Measurements from ENCODE around the gene MDN1. TPM values are rescaled to one million over a fixed set of nuclear protein-coding genes. Genes with fewer than 3 reads are reported as not detected.
"Not testable (repeated sequence)": the region's sequence is repeated elsewhere in the genome, so short reads cannot be mapped to it uniquely, and the experiment has no call there.

The MDN1 gene
- total RNA-seq, 1 donor from 2014 or later, result 61.7 TPM

- no peak overlapping the region for H3K27ac Mint-ChIP-seq
- H3K9me3 Mint-ChIP-seq, result no peaks in the 10 kb centered on the region
- no peak overlapping the region for H3K4me3 Mint-ChIP-seq (ENCODE audit: low read depth)
- H3K36me3 Mint-ChIP-seq (ENCODE audit: low read depth), result peaks cover 75% of the 10 kb centered on the region
- no peaks in the 10 kb centered on the region for H3K4me1 Mint-ChIP-seq (ENCODE audit: low read depth)
- no peak for DNase-seq (ENCODE audit: low spot score)
- intact Hi-C loops (cut with micrococcal nuclease), result no loop called here
- H3K27me3 Mint-ChIP-seq (ENCODE audit: low read depth), result no peaks in the 10 kb centered on the region
Measured at GRCh38 chr6:89745096-89745495, 74.5 kb downstream of the MDN1 start.

- intact Hi-C loops (cut with micrococcal nuclease), result no loop called here
- Mint-ChIP-seq H3K27me3 (ENCODE audit: low read depth) (no peaks in the 10 kb centered on the region), H3K27ac (no peak overlapping the region), H3K4me3 (ENCODE audit: low read depth) (no peak overlapping the region), H3K9me3 (peaks cover 1% of the 10 kb centered on the region), H3K4me1 (ENCODE audit: low read depth) (no peaks in the 10 kb centered on the region), H3K36me3 (ENCODE audit: low read depth) (peaks cover 71% of the 10 kb centered on the region)
- DNase-seq (ENCODE audit: low spot score), result no peak
Measured at GRCh38 chr6:89736893-89737292, 82.7 kb downstream of the MDN1 start.

GRCh38 chr6:89734526-89734925, 85.1 kb downstream of the MDN1 start:
- Mint-ChIP-seq H3K36me3 (ENCODE audit: low read depth) (peaks cover 78% of the 10 kb centered on the region), H3K9me3 (peaks cover 8% of the 10 kb centered on the region), H3K4me1 (ENCODE audit: low read depth) (no peaks in the 10 kb centered on the region), H3K4me3 (ENCODE audit: low read depth) (no peak overlapping the region), H3K27ac (no peak overlapping the region), H3K27me3 (ENCODE audit: low read depth) (no peaks in the 10 kb centered on the region)
- intact Hi-C loops (cut with micrococcal nuclease), result no loop called here
- DNase-seq (ENCODE audit: low spot score), result no peak

- Mint-ChIP-seq H3K27ac (no peak overlapping the region), H3K4me1 (ENCODE audit: low read depth) (no peaks in the 10 kb centered on the region), H3K27me3 (ENCODE audit: low read depth) (no peaks in the 10 kb centered on the region), H3K9me3 (peaks cover 8% of the 10 kb centered on the region), H3K4me3 (ENCODE audit: low read depth) (no peak overlapping the region), H3K36me3 (ENCODE audit: low read depth) (peaks cover 79% of the 10 kb centered on the region)
- intact Hi-C loops (cut with micrococcal nuclease), result no loop called here
- DNase-seq (ENCODE audit: low spot score), result no peak
Measured at GRCh38 chr6:89731924-89732567, 87.5 kb downstream of the MDN1 start.

GRCh38 chr6:89731262-89731661, 88.3 kb downstream of the MDN1 start:
- peaks cover 79% of the 10 kb centered on the region for H3K36me3 Mint-ChIP-seq (ENCODE audit: low read depth)
- H3K27ac Mint-ChIP-seq; H3K9me3 Mint-ChIP-seq; DNase-seq (ENCODE audit: low spot score); intact Hi-C loops (cut with micrococcal nuclease); H3K27me3 Mint-ChIP-seq (ENCODE audit: low read depth); H3K4me3 Mint-ChIP-seq (ENCODE audit: low read depth); H3K4me1 Mint-ChIP-seq (ENCODE audit: low read depth): not testable (repeated sequence)

- Mint-ChIP-seq H3K4me1 (ENCODE audit: low read depth) (no peaks in the 10 kb centered on the region), H3K9me3 (peaks cover 8% of the 10 kb centered on the region), H3K4me3 (ENCODE audit: low read depth) (no peak overlapping the region), H3K36me3 (ENCODE audit: low read depth) (peaks cover 81% of the 10 kb centered on the region), H3K27me3 (ENCODE audit: low read depth) (no peaks in the 10 kb centered on the region), H3K27ac (peak overlapping the region; percentile 5)
- no peak for DNase-seq (ENCODE audit: low spot score)
- intact Hi-C loops (cut with micrococcal nuclease), result no loop called here
Measured at GRCh38 chr6:89729818-89730217, 89.8 kb downstream of the MDN1 start.

- H3K27me3 Mint-ChIP-seq (ENCODE audit: low read depth), result no peaks in the 10 kb centered on the region
- peaks cover 82% of the 10 kb centered on the region for H3K36me3 Mint-ChIP-seq (ENCODE audit: low read depth)
- no peak overlapping the region for H3K4me3 Mint-ChIP-seq (ENCODE audit: low read depth)
- H3K27ac Mint-ChIP-seq, result no peak overlapping the region
- H3K9me3 Mint-ChIP-seq, result peaks cover 8% of the 10 kb centered on the region
- intact Hi-C loops (cut with micrococcal nuclease), result no loop called here
- H3K4me1 Mint-ChIP-seq (ENCODE audit: low read depth), result peaks cover 1% of the 10 kb centered on the region
- no peak for DNase-seq (ENCODE audit: low spot score)
Measured at GRCh38 chr6:89727501-89727900, 92.1 kb downstream of the MDN1 start.

GRCh38 chr6:89724981-89725380, 94.6 kb downstream of the MDN1 start:
- DNase-seq (ENCODE audit: low spot score), result no peak
- no peaks in the 10 kb centered on the region for H3K9me3 Mint-ChIP-seq
- peaks cover 72% of the 10 kb centered on the region for H3K36me3 Mint-ChIP-seq (ENCODE audit: low read depth)
- H3K4me3 Mint-ChIP-seq (ENCODE audit: low read depth), result no peak overlapping the region
- peaks cover 1% of the 10 kb centered on the region for H3K4me1 Mint-ChIP-seq (ENCODE audit: low read depth)
- intact Hi-C loops (cut with micrococcal nuclease), result no loop called here
- H3K27me3 Mint-ChIP-seq (ENCODE audit: low read depth), result no peaks in the 10 kb centered on the region
- H3K27ac Mint-ChIP-seq, result no peak overlapping the region

GRCh38 chr6:89723046-89723445, 96.5 kb downstream of the MDN1 start:
- H3K27ac Mint-ChIP-seq, result no peak overlapping the region
- intact Hi-C loops (cut with micrococcal nuclease), result no loop called here
- DNase-seq (ENCODE audit: low spot score), result no peak
- H3K4me1 Mint-ChIP-seq (ENCODE audit: low read depth), result peaks cover 1% of the 10 kb centered on the region
- H3K27me3 Mint-ChIP-seq (ENCODE audit: low read depth), result no peaks in the 10 kb centered on the region
- peaks cover 66% of the 10 kb centered on the region for H3K36me3 Mint-ChIP-seq (ENCODE audit: low read depth)
- no peak overlapping the region for H3K4me3 Mint-ChIP-seq (ENCODE audit: low read depth)
- H3K9me3 Mint-ChIP-seq, result no peaks in the 10 kb centered on the region

GRCh38 chr6:89716532-89716931, 103.1 kb downstream of the MDN1 start:
- Mint-ChIP-seq H3K4me1 (ENCODE audit: low read depth) (no peaks in the 10 kb centered on the region), H3K9me3 (no peaks in the 10 kb centered on the region), H3K27me3 (ENCODE audit: low read depth) (no peaks in the 10 kb centered on the region), H3K27ac (no peak overlapping the region), H3K4me3 (ENCODE audit: low read depth) (no peak overlapping the region), H3K36me3 (ENCODE audit: low read depth) (peaks cover 76% of the 10 kb centered on the region)
- DNase-seq (ENCODE audit: low spot score), result no peak
- intact Hi-C loops (cut with micrococcal nuclease), result no loop called here

GRCh38 chr6:89711801-89712200, 107.8 kb downstream of the MDN1 start:
- H3K4me1 Mint-ChIP-seq (ENCODE audit: low read depth), result peaks cover 4% of the 10 kb centered on the region
- intact Hi-C loops (cut with micrococcal nuclease), result no loop called here
- no peak overlapping the region for H3K27ac Mint-ChIP-seq
- H3K36me3 Mint-ChIP-seq (ENCODE audit: low read depth), result peaks cover 84% of the 10 kb centered on the region
- H3K9me3 Mint-ChIP-seq, result no peaks in the 10 kb centered on the region
- no peak for DNase-seq (ENCODE audit: low spot score)
- no peaks in the 10 kb centered on the region for H3K27me3 Mint-ChIP-seq (ENCODE audit: low read depth)
- H3K4me3 Mint-ChIP-seq (ENCODE audit: low read depth), result no peak overlapping the region

- Mint-ChIP-seq H3K4me1 (ENCODE audit: low read depth) (peaks cover 4% of the 10 kb centered on the region), H3K27me3 (ENCODE audit: low read depth) (no peaks in the 10 kb centered on the region), H3K27ac (no peak overlapping the region), H3K4me3 (ENCODE audit: low read depth) (no peak overlapping the region), H3K9me3 (no peaks in the 10 kb centered on the region), H3K36me3 (ENCODE audit: low read depth) (peaks cover 77% of the 10 kb centered on the region)
- intact Hi-C loops (cut with micrococcal nuclease), result no loop called here
- DNase-seq (ENCODE audit: low spot score), result no peak
Measured at GRCh38 chr6:89708316-89708715, 111.3 kb downstream of the MDN1 start.

- H3K4me1 Mint-ChIP-seq (ENCODE audit: low read depth), result peaks cover 4% of the 10 kb centered on the region
- no peaks in the 10 kb centered on the region for H3K9me3 Mint-ChIP-seq
- intact Hi-C loops (cut with micrococcal nuclease), result no loop called here
- H3K4me3 Mint-ChIP-seq (ENCODE audit: low read depth), result no peak overlapping the region
- no peaks in the 10 kb centered on the region for H3K27me3 Mint-ChIP-seq (ENCODE audit: low read depth)
- peaks cover 75% of the 10 kb centered on the region for H3K36me3 Mint-ChIP-seq (ENCODE audit: low read depth)
- no peak overlapping the region for H3K27ac Mint-ChIP-seq
- no peak for DNase-seq (ENCODE audit: low spot score)
Measured at GRCh38 chr6:89707766-89708165, 111.8 kb downstream of the MDN1 start.

- no peak for DNase-seq (ENCODE audit: low spot score)
- H3K27ac Mint-ChIP-seq, result no peak overlapping the region
- H3K27me3 Mint-ChIP-seq (ENCODE audit: low read depth), result no peaks in the 10 kb centered on the region
- intact Hi-C loops (cut with micrococcal nuclease), result no loop called here
- H3K36me3 Mint-ChIP-seq (ENCODE audit: low read depth), result peaks cover 75% of the 10 kb centered on the region
- H3K9me3 Mint-ChIP-seq, result no peaks in the 10 kb centered on the region
- H3K4me1 Mint-ChIP-seq (ENCODE audit: low read depth), result peaks cover 4% of the 10 kb centered on the region
- no peak overlapping the region for H3K4me3 Mint-ChIP-seq (ENCODE audit: low read depth)
Measured at GRCh38 chr6:89706121-89706520, 113.5 kb downstream of the MDN1 start.

Measured in activated T-helper 2 cell treated with anti-CD3 and anti-CD28 coated beads, Interferon-gamma antibody, Interleukin-2, Interleukin-4, amounts not matched to agents 10 μg/mL and 5 μg/mL and 100 μg/mL, durations not matched to agents 14 hours and 24 hours and 36 hours (primary cell).